MM.1S (cell line): ENCODE data around the gene HIPK4.

ENCODE experiments used
- DNase-seq: peaks from one replicate; pipeline ENCODE4 v3.0.0-alpha.2; 2015
- H2AFZ ChIP-seq: fragments of 300-600 bp; sonication (generic); 2 replicates; pipeline ENCODE4 v1.6.0; 2016; ENCODE audit warnings: antibody characterized with exemption, low read length
- H3F3A ChIP-seq: fragments of 300-600 bp; sonication (generic); 2 replicates; pipeline ENCODE4 v1.6.1; 2016; ENCODE audit warnings: mild to moderate bottlenecking, antibody characterized with exemption, low read length, moderate library complexity, mixed read lengths; ENCODE audit not compliant: insufficient read depth
- H3K27ac ChIP-seq: fragments of 300-600 bp; sonication (generic); 2 replicates; pipeline ENCODE4 v1.5.1; 2016; ENCODE audit warnings: mild to moderate bottlenecking, low read length
- H3K27me3 ChIP-seq: fragments of 300-600 bp; sonication (generic); replicated peaks from 2 replicates; pipeline ENCODE4 v1.6.0; 2016; ENCODE audit warnings: low read length; ENCODE audit not compliant: insufficient read depth
- H3K36me3 ChIP-seq: fragments of 300-600 bp; sonication (generic); replicated peaks from 2 replicates; pipeline ENCODE4 v1.6.1; 2016; ENCODE audit warnings: mild to moderate bottlenecking, low read length, mixed read lengths; ENCODE audit not compliant: insufficient read depth
- H3K4me1 ChIP-seq: fragments of 300-600 bp; sonication (generic); 2 replicates; pipeline ENCODE4 v1.6.1; 2016; ENCODE audit warnings: low read length, mixed read lengths
- H3K4me2 ChIP-seq: fragments of 300-600 bp; sonication (generic); 2 replicates; pipeline ENCODE4 v1.6.0; 2016; ENCODE audit warnings: low read depth, low read length
- H3K4me3 ChIP-seq: fragments of 300-600 bp; sonication (generic); 2 replicates; pipeline ENCODE4 v1.5.1; 2016; ENCODE audit warnings: low read length, mixed read lengths
- H3K79me2 ChIP-seq: fragments of 300-600 bp; sonication (generic); 2 replicates; pipeline ENCODE4 v1.6.1; 2016; ENCODE audit warnings: mixed run types, low read length, mixed read lengths
- H3K9ac ChIP-seq: fragments of 300-600 bp; sonication (generic); 2 replicates; pipeline ENCODE4 v1.6.1; 2016; ENCODE audit warnings: low read length, mixed read lengths
- H3K9me2 ChIP-seq: fragments of 300-600 bp; sonication (generic); replicated peaks from 2 replicates; pipeline ENCODE4 v1.6.1; 2016; ENCODE audit warnings: mild to moderate bottlenecking, low read length, mixed read lengths; ENCODE audit not compliant: insufficient read depth
- H3K9me3 ChIP-seq: fragments of 300-600 bp; sonication (generic); replicated peaks from 2 replicates; pipeline ENCODE4 v1.6.1; 2016; ENCODE audit warnings: mild to moderate bottlenecking, low read length, mixed read lengths; ENCODE audit not compliant: insufficient read depth
- H4K20me1 ChIP-seq: fragments of 300-600 bp; sonication (generic); 2 replicates; pipeline ENCODE4 v1.6.1; 2016; ENCODE audit warnings: mild to moderate bottlenecking, low read length, moderate library complexity, mixed read lengths; ENCODE audit not compliant: insufficient read depth
- CTCF ChIP-seq: fragments of 300-600 bp; sonication (generic); IDR thresholded peaks from 2 replicates; pipeline ENCODE4 v1.5.1; 2016; ENCODE audit warnings: antibody characterized with exemption, low read length, mixed read lengths
- EZH2 ChIP-seq: fragments of 300-600 bp; sonication (generic); optimal IDR thresholded peaks from 2 replicates; pipeline ENCODE3; 2017; ENCODE audit warnings: low read depth, mild to moderate bottlenecking, antibody characterized with exemption, low read length, mixed read lengths
- EZH2phosphoT487 ChIP-seq: fragments of 300-600 bp; sonication (generic); IDR thresholded peaks from 2 replicates; pipeline ENCODE4 v1.6.1; 2018; ENCODE audit warnings: antibody characterized with exemption, low read length

Gene HIPK4

GRCh38 chr19:40421993-40422747 lies 32.2 kb upstream of the HIPK4 start:
- Histone ChIP-seq H3K4me3 (no peak overlapping the region), H3K79me2 (peaks cover 4% of the 10 kb centered on the region), H3K4me2 (peak overlapping the region; percentile 95; the same call in 1 of the 2 replicates), H3K36me3 (no peaks in the 10 kb centered on the region), H3F3A (peaks cover 5% of the 10 kb centered on the region), H3K9me3 (no peaks in the 10 kb centered on the region), H3K27ac (no peak overlapping the region), H3K27me3 (no peaks in the 10 kb centered on the region; the same call in 1 of the 2 replicates), H4K20me1 (no peaks in the 10 kb centered on the region), H3K9ac (no peak overlapping the region), H2AFZ (no peak overlapping the region), H3K4me1 (peaks cover 7% of the 10 kb centered on the region), H3K9me2 (no peaks in the 10 kb centered on the region)
- no peak for DNase-seq
- no peak for TF ChIP-seq CTCF
- no peak for TF ChIP-seq EZH2phosphoT487
- no peak for TF ChIP-seq EZH2

GRCh38 chr19:40420766-40421765 lies 31.1 kb upstream of the HIPK4 start:
- Histone ChIP-seq H3K9ac (peak overlapping the region; percentile 78), H3K4me1 (peaks cover 7% of the 10 kb centered on the region), H3K27me3 (no peaks in the 10 kb centered on the region; the same call in 1 of the 2 replicates), H3K9me3 (no peaks in the 10 kb centered on the region), H3K4me2 (peak overlapping the region; percentile 95), H3F3A (peaks cover 5% of the 10 kb centered on the region), H3K79me2 (peaks cover 4% of the 10 kb centered on the region), H3K36me3 (no peaks in the 10 kb centered on the region), H3K27ac (peak overlapping the region; percentile 80), H3K9me2 (no peaks in the 10 kb centered on the region), H3K4me3 (peak overlapping the region; percentile 79), H2AFZ (peak overlapping the region; percentile 88), H4K20me1 (no peaks in the 10 kb centered on the region)
- no peak for TF ChIP-seq EZH2phosphoT487
- TF ChIP-seq CTCF, result peak; percentile 92
- TF ChIP-seq EZH2, result no peak
- DNase-seq, result peak; percentile 83

GRCh38 chr19:40420451-40420765 lies 30.4 kb upstream of the HIPK4 start:
- peak overlapping the region; percentile 79 for H3K4me3 ChIP-seq
- H3K4me1 ChIP-seq, result peaks cover 7% of the 10 kb centered on the region
- no peaks in the 10 kb centered on the region for H3K9me2 ChIP-seq
- TF ChIP-seq EZH2phosphoT487 (no peak), EZH2 (no peak), CTCF (no peak)
- H3K79me2 ChIP-seq, result peaks cover 4% of the 10 kb centered on the region
- H3K9ac ChIP-seq, result peak overlapping the region; percentile 78; the same call in 1 of the 2 replicates
- no peaks in the 10 kb centered on the region; the same call in 1 of the 2 replicates for H3K27me3 ChIP-seq
- no peaks in the 10 kb centered on the region for H4K20me1 ChIP-seq
- no peak for DNase-seq
- peak overlapping the region; percentile 88 for H2AFZ ChIP-seq
- peaks cover 5% of the 10 kb centered on the region for H3F3A ChIP-seq
- peak overlapping the region; percentile 95; the same call in 1 of the 2 replicates for H3K4me2 ChIP-seq
- peak overlapping the region; percentile 80; the same call in 1 of the 2 replicates for H3K27ac ChIP-seq
- no peaks in the 10 kb centered on the region for H3K36me3 ChIP-seq
- no peaks in the 10 kb centered on the region for H3K9me3 ChIP-seq
